Measurements from ENCODE around the gene RSRC2.

RSRC2 gene

DNA sequence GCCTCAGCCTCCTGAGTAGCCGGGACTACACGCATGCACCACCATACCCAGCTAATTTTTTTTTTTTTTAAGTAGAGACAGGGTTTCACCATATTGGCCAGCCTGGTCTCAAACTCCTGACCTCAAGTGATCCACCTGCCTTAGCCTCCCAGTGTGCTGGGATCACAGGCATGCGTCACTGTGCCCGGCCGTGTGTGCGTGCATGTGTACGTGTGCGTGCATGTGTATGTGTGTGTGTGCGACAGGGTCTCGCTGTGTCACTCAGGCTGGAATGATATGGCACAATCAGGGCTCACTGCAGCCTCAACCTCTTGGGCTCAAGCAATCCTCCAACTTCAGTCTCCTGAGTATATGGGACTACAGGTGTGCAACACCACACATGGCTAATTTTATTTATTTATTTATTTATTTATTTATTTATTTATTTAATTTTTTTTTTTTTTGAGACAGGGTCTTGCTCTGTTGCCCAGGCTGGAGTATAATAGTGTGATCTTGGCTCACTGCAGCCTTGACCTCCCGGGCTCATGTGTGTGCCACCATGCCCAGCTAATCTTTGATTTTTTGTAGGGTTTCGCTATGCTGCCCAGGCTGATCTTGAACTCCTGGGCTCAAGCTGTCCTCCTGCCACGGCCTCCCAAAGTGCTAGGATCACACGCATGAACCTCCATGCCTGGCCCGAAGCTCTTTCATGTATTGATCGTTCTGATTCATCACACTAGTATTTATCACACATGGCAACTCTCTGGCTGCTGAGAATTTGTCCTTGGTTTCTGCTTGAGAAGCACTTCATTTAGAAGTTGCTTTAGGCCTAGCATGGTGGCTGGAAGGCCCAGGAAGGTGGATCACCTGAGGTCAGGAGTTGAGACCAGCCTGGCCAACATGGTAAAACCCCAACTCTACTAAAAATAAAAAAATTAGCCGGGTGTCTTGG lies 68.4 kb downstream of the RSRC2 start:
- no peaks in the 10 kb centered on the region for H3K9me3 Mint-ChIP-seq
- H3K27me3 Mint-ChIP-seq, result no peaks in the 10 kb centered on the region
- no peak overlapping the region for H3K4me3 Mint-ChIP-seq
- ATAC-seq (no peak), DNase-seq (no peak)
- H3K4me1 Mint-ChIP-seq, result peaks cover 10% of the 10 kb centered on the region
- H3K36me3 Mint-ChIP-seq (ENCODE audit: low read depth), result no peaks in the 10 kb centered on the region
- H3K27ac Mint-ChIP-seq, result no peak overlapping the region

DNA sequence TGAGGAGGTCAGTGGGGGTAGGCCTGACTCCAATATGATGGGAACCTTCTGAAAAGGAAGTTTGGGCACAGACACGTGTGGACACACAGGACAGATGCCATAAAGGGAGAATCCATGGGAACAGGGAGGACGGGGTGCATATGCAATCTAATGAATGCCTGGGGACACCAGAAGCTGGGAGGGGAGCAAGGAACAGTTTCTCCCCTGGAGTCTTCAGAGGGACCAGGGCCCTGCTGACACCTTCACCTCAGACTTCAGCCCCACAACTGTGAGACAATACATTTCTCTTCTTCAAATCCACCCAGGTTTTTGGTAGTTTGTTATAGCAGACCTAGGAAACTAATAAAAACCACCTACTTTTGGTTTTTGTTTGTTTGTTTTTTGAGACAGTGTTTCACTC lies 69.1 kb downstream of the RSRC2 start:
- Mint-ChIP-seq H3K36me3 (ENCODE audit: low read depth) (no peaks in the 10 kb centered on the region), H3K9me3 (no peaks in the 10 kb centered on the region), H3K27ac (no peak overlapping the region), H3K27me3 (no peaks in the 10 kb centered on the region), H3K4me1 (peaks cover 17% of the 10 kb centered on the region), H3K4me3 (no peak overlapping the region)
- no peak for DNase-seq
- ATAC-seq, result no peak

DNA sequence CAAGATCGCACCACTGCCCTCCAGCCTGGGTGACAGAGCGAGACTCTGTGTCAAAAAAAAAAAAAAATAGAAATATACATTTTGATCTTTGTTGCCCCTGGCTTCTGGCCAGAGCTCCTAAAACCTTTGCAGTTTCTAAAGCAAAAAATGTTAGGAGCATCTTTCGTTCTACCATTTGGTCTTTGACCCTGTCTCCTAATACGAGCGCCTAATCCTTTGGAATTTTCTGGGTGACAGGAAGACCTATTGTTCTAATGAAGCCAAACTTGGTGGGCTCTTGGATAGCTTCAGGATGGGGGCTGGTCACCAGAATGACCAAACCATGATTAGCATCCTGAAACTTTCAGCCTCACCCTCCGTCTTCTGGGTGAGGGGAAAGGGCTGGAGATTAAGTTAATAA lies 72.0 kb downstream of the RSRC2 start:
- Mint-ChIP-seq H3K27ac (no peak overlapping the region), H3K36me3 (ENCODE audit: low read depth) (no peaks in the 10 kb centered on the region), H3K9me3 (no peaks in the 10 kb centered on the region), H3K4me3 (no peak overlapping the region), H3K4me1 (peaks cover 24% of the 10 kb centered on the region), H3K27me3 (no peaks in the 10 kb centered on the region)
- no peak for DNase-seq
- no peak for ATAC-seq

DNA sequence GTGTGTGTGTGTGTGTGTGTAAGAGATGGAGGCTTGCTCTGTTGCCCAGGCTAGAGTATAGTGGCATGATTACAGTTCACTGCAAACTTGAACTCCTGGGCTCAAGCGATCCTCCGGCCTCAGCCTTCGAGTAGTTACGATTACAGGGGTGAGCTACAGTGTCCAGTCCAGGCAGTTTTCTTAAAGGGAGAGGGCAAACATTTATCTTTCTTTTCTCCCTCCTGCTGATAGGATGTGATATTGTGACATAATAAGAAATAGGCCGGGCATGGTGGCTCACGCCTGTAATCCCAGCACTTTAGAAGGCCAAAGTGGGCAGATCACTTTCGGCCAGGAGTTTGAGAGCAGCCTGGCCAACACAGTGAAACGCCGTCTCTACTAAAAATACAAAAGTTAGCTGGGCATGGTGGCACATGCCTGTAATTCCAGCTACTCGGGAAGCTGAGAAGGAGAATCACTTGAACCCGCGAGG lies 72.5 kb downstream of the RSRC2 start:
- H3K27ac Mint-ChIP-seq, result peak overlapping the region; percentile 46
- H3K27me3 Mint-ChIP-seq, result no peaks in the 10 kb centered on the region
- H3K36me3 Mint-ChIP-seq (ENCODE audit: low read depth), result no peaks in the 10 kb centered on the region
- H3K4me3 Mint-ChIP-seq, result no peak overlapping the region
- ATAC-seq (no peak), DNase-seq (no peak)
- no peaks in the 10 kb centered on the region for H3K9me3 Mint-ChIP-seq
- H3K4me1 Mint-ChIP-seq, result peaks cover 24% of the 10 kb centered on the region

Measured in activated naive CD8-positive, alpha-beta T cell treated with anti-CD3 and anti-CD28 coated beads, Interleukin-2, amount 50 U/mL, for 24 hours (primary cell).